Fibroblast of peridontal ligament (primary cell): Measurements from ENCODE around the gene NME4.

ENCODE experiments used
- DNase-seq: peaks from one replicate; pipeline ENCODE4 v3.0.0-alpha.2; 2010; ENCODE audit errors: extremely low read depth

NME4 gene

GRCh38 chr16:426906-427249, 29.9 kb downstream of the NME4 start:
- no peak for DNase-seq

GRCh38 chr16:427250-427649, 30.3 kb downstream of the NME4 start:
- DNase-seq, result peak; percentile 13

- DNase-seq, result no peak
Measured at GRCh38 chr16:430904-431303, 33.9 kb downstream of the NME4 start.

- no peak for DNase-seq
Measured at GRCh38 chr16:440627-441026, 43.6 kb downstream of the NME4 start.

GRCh38 chr16:441447-441846, 44.4 kb downstream of the NME4 start:
- no peak for DNase-seq

- DNase-seq, result peak; percentile 57
Measured at GRCh38 chr16:442976-443375, 46.0 kb downstream of the NME4 start.

- no peak for DNase-seq
Measured at GRCh38 chr16:444027-444426, 47.0 kb downstream of the NME4 start.

- DNase-seq, result no peak
Measured at GRCh38 chr16:445566-445965, 48.6 kb downstream of the NME4 start.
